ENCODE data around the gene LMTK3. TPM values are rescaled to one million over a fixed set of nuclear protein-coding genes. Genes with fewer than 3 reads are reported as not detected.
"Not testable (repeated sequence)": the region's sequence is repeated elsewhere in the genome, so short reads cannot be mapped to it uniquely, and the experiment has no call there.

Gene LMTK3
- total RNA-seq, 1 donor from 2014 or later = 0.92 TPM

GRCh38 chr19:48506138-48506733, 5.4 kb downstream of the LMTK3 start:
- DNase-seq = no peak

- no peak for DNase-seq
Measured at GRCh38 chr19:48502350-48503018, 9.2 kb downstream of the LMTK3 start.

GRCh38 chr19:48501494-48502349, 9.9 kb downstream of the LMTK3 start:
- peak; percentile 75 for DNase-seq

DNA sequence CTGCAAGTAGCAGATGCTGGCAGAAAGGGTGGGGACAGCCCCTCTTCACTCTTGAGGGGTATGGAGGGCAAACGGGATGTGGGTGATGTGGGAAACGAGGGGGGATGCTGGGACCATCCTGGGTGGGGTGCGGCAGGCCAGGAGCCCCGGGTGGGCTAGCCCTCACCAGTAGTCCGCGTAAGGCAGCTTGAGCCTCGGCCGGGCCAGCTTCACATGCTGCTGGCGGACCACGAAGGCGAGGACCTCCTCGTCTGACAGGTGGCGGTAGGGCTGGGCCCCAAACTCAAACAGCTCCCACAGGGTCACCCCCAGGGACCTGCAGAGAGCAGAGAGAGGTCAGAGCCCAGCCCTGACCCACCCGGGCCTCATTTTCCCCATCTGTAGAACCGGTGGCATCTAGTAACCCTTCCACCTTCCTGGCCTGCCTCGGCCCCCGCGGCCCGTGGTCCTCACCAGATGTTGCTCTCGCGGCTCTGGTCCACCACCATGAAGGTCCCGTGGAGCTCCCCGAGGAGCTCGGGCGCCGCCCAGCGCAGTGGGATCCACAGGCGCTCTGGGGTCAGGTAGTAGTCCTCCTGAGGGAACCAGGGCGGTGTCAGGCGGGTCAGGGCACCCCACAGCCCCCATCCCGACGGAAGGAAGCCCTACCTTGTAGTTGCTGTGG, 10.7 kb downstream of the LMTK3 start:
- no peak for DNase-seq

DNA sequence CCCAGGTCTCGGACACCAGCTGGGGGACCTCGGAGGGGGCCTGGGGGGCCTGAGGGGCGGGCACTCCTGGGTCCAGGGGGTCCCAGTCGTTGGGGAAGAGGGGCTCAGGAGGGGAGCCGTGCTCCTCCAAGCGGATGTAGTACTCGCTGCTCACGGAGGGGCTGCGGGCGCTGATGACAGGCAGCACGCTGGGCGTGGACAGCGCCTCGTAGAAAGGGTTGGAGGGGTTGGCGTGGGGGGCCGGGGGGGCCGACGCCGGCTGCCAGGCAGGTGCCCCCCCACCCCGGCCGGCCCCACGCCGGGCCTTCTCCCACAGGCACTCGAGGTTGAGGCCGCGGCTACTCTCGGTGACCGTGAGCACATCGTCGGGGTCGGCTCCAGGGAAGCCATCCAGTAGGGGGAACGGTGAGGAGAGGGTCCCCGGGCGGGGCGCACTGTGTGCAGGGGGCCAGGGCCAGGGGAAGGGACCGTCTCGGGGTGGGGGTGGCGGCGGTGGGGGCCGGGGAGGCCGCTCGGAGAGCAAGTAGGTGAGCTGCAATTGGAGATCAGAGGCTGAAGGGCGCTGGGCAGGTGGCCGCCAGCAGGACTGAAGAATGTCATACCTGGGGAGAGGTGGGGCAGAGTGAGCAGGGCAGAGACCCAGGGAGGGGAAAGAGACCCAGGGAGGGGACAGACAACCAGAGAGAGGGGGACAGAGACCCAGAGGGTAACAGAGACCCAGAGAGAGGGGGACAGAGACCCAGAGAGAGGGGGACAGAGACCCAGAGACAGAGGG, 12.1 kb downstream of the LMTK3 start:
- no peak for DNase-seq

- no peak for DNase-seq
Measured at GRCh38 chr19:48498595-48499311, 12.9 kb downstream of the LMTK3 start.

DNA sequence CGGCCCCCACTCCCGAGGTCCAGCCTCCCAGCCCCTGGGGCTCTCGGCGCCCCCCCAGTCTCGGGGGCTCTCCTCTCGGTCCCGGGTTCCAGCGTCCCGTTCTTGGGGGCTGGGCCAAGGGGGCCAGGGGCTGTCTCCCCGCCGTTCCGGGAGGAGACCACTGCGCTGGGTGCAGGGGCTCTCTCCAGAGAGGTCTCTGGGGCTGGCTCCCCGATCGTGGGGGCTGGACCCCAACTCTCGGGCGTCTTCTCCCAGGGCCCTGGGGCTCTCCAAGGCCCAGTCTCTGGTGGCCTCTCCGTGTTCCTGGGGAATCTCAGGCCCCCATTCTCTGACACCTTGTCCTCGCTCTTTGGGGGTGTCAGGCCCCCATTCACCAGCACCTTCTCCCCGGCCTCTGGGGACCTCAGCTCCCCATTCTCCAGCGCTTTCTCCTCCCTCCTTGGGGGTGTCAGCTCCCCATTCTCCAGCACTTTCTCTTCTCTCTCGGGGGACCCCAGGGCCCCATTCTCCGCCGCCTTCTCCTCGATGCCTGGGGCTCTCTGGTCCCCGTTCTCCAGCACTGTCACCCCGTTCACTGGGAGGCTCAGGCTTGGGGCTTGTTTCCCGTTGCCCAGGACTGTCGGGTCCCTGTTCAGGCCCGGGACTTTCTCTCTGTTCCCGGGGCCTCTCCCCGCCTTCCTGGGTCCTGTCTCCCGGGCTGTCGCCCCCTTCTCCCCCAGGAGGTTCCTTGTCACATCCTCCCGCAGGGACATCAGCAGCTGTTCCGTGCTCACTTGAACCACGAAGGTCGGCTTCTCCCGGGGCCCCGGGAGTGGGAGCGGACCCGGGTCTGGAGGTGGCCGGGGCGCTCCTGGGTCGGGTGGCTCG, 13.7 kb downstream of the LMTK3 start:
- DNase-seq = no peak

DNA sequence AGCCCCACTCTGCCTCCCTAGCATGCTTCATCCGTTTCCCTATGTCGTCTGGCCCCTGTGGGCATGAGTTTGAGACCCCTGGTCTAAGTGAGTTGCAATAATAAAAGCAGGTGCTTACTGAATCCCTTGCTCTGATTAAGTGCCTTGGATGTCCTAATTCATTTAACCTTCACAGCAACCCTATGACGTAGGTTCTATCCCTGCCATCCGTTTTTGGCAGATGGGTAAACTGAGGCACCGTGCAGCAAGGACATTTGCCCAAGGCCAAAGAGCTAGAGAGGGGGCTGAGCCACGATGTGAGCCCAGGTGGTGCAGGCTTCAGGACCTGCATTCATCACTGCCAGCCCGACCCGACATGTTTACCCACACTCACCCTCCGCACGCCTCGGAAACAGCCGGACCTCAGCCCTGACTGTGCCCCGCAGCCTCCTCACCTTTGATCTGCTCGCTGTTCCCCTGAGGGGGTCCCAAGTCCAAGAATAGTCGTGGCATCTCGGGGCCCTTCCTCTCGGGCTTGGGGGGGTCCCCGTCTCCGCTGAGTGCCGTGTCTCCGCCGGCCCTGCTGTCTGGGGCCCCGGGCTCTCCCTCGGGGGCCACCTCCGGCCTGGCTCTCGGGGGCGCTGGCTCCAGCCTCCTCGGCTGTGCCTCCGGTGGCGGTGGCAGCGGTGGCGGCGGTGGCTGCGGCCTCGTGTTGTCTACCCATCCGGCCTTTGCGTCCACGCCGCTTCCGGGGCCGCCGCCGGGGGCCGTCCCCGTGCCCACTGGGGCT, 14.5 kb downstream of the LMTK3 start:
- no peak for DNase-seq

DNA sequence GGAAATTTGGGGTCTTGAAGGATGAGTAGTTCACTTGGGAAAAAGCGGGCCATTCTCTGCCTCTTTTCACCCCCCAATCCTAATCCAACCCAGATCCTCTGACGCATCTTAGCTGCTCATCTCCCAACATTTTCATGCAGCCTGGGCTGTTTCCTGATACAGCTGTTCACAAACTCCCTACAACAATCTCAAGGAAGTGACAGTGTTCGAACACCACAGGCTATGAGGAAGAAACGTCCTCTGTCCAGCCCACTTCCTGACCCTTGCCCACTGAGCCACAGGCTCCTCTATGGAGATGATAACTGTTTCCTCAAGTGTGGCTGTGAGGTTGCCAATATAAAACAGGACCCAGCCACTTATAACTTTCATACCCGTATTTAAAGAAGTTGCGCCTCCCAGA, 16.2 kb downstream of the LMTK3 start:
- DNase-seq = no peak

GRCh38 chr19:48493718-48494401, 17.8 kb downstream of the LMTK3 start:
- no peak for DNase-seq

GRCh38 chr19:48492925-48493717, 18.5 kb downstream of the LMTK3 start:
- DNase-seq = peak; percentile 87

GRCh38 chr19:48491793-48492123, 19.9 kb downstream of the LMTK3 start:
- DNase-seq = no peak

DNA sequence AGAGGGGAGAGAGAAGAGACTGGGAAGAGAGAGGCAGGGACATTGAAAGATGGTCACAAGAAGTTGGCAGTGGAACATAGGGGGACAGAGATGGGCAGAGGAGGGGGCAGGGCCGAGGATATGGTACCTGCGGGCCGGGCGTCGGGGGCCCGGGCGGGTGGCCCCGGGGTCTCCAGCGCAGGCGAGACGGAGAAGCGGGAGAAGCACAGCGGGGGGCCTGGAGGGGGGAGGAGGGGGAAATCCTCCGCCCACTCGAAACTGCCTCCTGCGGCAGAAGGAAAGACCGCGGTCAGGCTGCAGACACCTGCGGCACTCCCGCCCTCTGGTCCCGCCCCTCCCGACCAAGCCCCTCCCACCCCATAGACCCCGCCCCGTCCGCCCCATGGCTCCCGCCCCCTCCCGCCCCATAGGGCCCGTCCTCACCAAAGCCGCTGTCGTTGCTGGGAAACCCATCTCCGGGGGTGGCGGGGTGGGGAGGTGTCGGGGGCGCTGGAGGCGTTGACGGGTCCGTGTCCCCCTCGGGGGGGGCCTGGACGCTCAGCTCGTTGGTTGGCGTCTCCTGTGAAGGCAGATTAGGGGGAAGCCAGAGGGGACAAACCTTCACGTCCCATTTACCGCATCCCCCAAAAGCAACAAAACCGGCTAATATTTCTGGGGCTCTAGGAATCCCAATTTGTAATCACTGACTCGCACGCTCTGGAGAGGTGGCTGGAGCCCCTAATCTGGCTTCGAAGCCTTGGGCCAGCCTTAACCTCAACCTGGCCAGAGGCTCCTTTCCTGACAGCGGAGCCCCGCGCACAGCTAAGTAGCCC, 20.4 kb downstream of the LMTK3 start:
- no peak for DNase-seq

- DNase-seq = peak; percentile 77
Measured at GRCh38 chr19:48489608-48490216, 21.9 kb downstream of the LMTK3 start.

DNA sequence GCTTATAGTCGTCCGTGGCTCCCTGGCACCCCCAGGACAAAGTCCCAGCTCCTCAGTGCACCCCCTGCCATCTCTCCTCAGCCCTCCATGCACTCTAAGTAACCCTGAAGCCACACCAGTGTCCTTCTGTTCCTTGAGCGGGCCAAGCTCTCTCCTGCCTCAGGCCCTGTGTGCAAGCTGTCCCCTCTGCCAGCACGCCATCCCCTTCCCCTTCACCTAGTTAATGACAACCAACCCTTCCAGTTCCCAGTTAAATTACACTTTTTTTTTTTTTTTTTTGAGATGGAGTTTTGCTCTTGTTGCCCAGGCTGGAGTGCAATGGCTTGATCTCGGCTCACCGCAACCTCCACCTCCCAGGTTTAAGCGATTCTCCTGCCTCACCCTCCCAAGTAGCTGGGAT, 23.2 kb downstream of the LMTK3 start:
- not testable (repeated sequence) for DNase-seq

- no peak for DNase-seq
Measured at GRCh38 chr19:48487948-48488347, 23.7 kb downstream of the LMTK3 start.

DNA sequence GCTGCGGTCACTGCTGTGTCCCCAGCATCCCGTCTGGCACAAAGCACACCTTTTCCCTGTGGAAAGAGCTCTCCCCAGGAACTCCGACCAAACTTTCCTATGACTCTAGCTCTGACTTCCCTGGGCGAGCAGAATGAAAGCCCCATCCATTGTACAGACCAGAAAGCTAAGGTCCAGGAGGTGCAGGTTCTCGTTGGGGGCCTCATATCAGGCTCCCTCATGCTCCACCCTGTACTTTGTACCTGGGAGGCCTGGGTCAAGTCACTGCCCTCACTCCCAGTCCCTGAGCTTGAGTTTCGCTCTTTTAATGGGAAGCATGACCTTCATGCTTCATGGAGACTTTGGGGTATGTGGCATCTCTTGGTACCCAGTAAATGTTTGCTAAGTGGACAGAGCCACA, 24.1 kb downstream of the LMTK3 start:
- no peak for DNase-seq

All from tongue (tissue), 2 donors.